ENCODE results near the gene TEX54.

DNA sequence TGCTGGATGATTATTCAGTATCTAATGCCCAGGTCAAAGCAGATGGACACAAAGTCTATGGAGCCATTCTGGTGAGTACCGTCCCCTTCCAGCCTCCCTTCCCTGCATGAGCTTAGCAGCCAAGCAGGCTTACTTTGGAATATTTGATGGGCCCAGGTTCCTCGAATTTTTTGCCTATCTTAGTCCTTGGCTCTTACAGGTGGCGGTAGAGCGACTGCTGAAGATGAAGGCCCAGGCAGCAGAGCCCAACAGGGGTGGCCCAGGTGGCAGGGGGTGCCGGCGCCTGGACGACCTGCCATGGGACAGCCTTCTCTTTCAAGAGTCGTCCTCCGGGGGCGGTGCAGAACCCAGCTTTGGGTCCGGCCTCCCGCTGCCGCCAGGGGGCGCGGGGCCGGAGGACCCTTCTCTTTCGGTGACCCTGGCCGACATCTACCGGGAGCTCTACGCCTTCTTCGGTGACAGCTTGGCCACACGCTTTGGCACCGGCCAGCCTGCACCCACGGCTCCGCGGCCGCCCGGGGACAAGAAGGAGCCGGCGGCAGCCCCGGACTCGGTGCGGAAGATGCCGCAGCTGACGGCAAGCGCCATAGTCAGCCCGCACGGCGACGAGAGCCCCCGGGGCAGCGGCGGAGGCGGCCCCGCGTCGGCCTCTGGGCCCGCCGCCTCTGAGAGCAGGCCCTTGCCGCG, 46.2 kb downstream of the TEX54 start:
- TF ChIP-seq CTCF (IDR thresholded peaks at IDR 0.05; ENCODE audit: low read length) (peak; percentile 98), EZH2 (optimal IDR thresholded peaks at IDR 0.05; ENCODE audit: low read depth, low read length) (no peak)
